Measurements from ENCODE around the gene ESRRB.

The ESRRB gene

DNA sequence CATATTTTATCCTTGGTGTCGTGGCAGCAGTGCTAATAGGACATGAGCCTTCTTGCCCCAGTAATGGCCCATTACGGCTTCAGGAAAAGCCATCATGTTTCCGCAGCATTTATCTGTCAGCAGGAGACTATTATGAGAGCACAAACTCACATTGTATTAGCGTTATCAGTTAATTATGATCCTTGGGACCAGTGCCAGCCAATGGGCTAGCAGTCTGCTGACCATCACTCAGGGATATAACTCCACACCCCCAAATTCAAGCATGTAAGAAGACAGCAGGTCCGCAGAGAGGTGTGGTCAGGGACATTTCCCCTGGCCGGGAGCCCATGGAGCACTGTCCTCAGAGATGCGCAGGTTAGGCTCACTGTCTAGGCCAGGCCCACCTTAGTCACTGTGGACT, 4.9 kb upstream of the ESRRB start:
- no peaks in the 10 kb centered on the region for H3K36me3 ChIP-seq (ENCODE audit: insufficient read depth, low read length)
- H3K9me2 ChIP-seq (replicated peaks; ENCODE audit: low read depth, low read length): no peaks in the 10 kb centered on the region
- no peak for TF ChIP-seq EZH2phosphoT487 (IDR thresholded peaks at IDR 0.05; ENCODE audit: borderline replicate concordance)
- TF ChIP-seq, protein P1, sequence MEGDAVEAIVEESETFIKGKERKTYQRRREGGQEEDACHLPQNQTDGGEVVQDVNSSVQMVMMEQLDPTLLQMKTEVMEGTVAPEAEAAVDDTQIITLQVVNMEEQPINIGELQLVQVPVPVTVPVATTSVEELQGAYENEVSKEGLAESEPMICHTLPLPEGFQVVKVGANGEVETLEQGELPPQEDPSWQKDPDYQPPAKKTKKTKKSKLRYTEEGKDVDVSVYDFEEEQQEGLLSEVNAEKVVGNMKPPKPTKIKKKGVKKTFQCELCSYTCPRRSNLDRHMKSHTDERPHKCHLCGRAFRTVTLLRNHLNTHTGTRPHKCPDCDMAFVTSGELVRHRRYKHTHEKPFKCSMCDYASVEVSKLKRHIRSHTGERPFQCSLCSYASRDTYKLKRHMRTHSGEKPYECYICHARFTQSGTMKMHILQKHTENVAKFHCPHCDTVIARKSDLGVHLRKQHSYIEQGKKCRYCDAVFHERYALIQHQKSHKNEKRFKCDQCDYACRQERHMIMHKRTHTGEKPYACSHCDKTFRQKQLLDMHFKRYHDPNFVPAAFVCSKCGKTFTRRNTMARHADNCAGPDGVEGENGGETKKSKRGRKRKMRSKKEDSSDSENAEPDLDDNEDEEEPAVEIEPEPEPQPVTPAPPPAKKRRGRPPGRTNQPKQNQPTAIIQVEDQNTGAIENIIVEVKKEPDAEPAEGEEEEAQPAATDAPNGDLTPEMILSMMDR (conservative IDR thresholded peaks at IDR 0.05; ENCODE audit: low read length): no peak
- H3K4me2 ChIP-seq (ENCODE audit: low read depth, low read length, poor library complexity, severe bottlenecking): no peak overlapping the region
- H2AFZ ChIP-seq (ENCODE audit: low read length): no peak overlapping the region
- H3K9ac ChIP-seq (ENCODE audit: low read depth, low read length, poor library complexity, severe bottlenecking): no peak overlapping the region
- no peaks in the 10 kb centered on the region for H3K27me3 ChIP-seq (ENCODE audit: insufficient read depth, low read length, poor library complexity, severe bottlenecking)
- no peaks in the 10 kb centered on the region for H3K9me3 ChIP-seq (ENCODE audit: insufficient read depth, low read depth, low read length)
- no peaks in the 10 kb centered on the region for H4K20me1 ChIP-seq (ENCODE audit: insufficient read depth, low read length, poor library complexity, severe bottlenecking)
- H3K4me3 ChIP-seq (ENCODE audit: low read length, poor library complexity, severe bottlenecking): no peak overlapping the region
- H3K4me1 ChIP-seq (ENCODE audit: insufficient read depth, low read length, poor library complexity, severe bottlenecking): no peaks in the 10 kb centered on the region
- H3K79me2 ChIP-seq (ENCODE audit: insufficient read depth, low read length): no peaks in the 10 kb centered on the region
- no peaks in the 10 kb centered on the region for H3F3A ChIP-seq (ENCODE audit: low read depth)

DNA sequence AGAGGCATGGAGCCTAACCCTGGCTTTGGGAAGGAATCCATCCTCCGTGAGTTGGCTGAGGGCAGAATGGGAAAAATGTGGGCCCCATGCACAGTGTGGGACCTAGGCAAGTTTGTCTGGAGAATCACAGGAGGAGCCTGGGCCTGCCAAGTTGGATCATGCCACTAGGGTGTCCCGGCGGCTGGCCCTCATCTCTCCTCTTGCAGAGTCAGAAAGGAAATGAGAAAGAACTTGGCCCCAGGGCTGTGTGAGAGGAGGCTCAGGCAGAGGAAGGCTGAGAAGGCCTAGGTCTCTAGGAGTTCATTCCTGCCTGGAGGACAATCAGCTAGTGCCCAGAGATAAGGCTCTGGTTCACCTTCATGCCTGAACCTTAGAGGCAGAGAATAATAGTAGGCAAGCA, 2.5 kb upstream of the ESRRB start:
- no peak for TF ChIP-seq EZH2phosphoT487 (IDR thresholded peaks at IDR 0.05; ENCODE audit: borderline replicate concordance)
- TF ChIP-seq, protein P1 (conservative IDR thresholded peaks at IDR 0.05; ENCODE audit: low read length): no peak
- Histone ChIP-seq H3K9me3 (ENCODE audit: insufficient read depth, low read depth, low read length) (no peaks in the 10 kb centered on the region), H3K27me3 (ENCODE audit: insufficient read depth, low read length, poor library complexity, severe bottlenecking) (no peaks in the 10 kb centered on the region), H3K36me3 (ENCODE audit: insufficient read depth, low read length) (no peaks in the 10 kb centered on the region), H3K9ac (ENCODE audit: low read depth, low read length, poor library complexity, severe bottlenecking) (no peak overlapping the region), H3K4me2 (ENCODE audit: low read depth, low read length, poor library complexity, severe bottlenecking) (no peak overlapping the region), H3K79me2 (ENCODE audit: insufficient read depth, low read length) (no peaks in the 10 kb centered on the region), H3F3A (ENCODE audit: low read depth) (no peaks in the 10 kb centered on the region), H3K4me1 (ENCODE audit: insufficient read depth, low read length, poor library complexity, severe bottlenecking) (no peaks in the 10 kb centered on the region), H2AFZ (ENCODE audit: low read length) (no peak overlapping the region), H3K4me3 (ENCODE audit: low read length, poor library complexity, severe bottlenecking) (no peak overlapping the region), H3K9me2 (replicated peaks; ENCODE audit: low read depth, low read length) (no peaks in the 10 kb centered on the region), H4K20me1 (ENCODE audit: insufficient read depth, low read length, poor library complexity, severe bottlenecking) (no peaks in the 10 kb centered on the region)

DNA sequence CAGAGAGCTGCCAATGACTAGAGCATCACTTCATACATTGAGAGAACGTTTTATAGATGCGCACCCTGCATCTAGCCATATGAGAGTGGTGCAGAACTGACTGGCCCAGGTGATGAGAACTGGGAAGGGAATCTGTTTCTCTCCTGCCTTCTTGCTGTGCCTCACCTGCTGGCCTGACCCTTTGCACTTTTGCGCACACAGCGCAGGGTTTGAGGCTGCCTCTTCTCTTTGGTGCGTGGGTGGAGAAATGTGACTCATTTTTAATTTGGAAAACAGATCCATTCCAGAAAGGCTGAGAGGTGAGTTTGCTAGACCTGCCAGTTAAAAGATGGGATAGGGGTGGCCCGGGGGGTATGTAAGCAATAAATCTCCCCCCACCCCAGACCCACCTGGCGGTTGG, 453 bp upstream of the ESRRB start:
- Histone ChIP-seq H3K79me2 (ENCODE audit: insufficient read depth, low read length) (no peaks in the 10 kb centered on the region), H3K4me3 (ENCODE audit: low read length, poor library complexity, severe bottlenecking) (no peak overlapping the region), H3K9me3 (ENCODE audit: insufficient read depth, low read depth, low read length) (no peaks in the 10 kb centered on the region), H3K4me1 (ENCODE audit: insufficient read depth, low read length, poor library complexity, severe bottlenecking) (no peaks in the 10 kb centered on the region), H2AFZ (ENCODE audit: low read length) (no peak overlapping the region), H3K36me3 (ENCODE audit: insufficient read depth, low read length) (no peaks in the 10 kb centered on the region), H4K20me1 (ENCODE audit: insufficient read depth, low read length, poor library complexity, severe bottlenecking) (no peaks in the 10 kb centered on the region), H3F3A (ENCODE audit: low read depth) (no peaks in the 10 kb centered on the region), H3K9me2 (replicated peaks; ENCODE audit: low read depth, low read length) (no peaks in the 10 kb centered on the region), H3K4me2 (ENCODE audit: low read depth, low read length, poor library complexity, severe bottlenecking) (no peak overlapping the region), H3K27me3 (ENCODE audit: insufficient read depth, low read length, poor library complexity, severe bottlenecking) (no peaks in the 10 kb centered on the region), H3K9ac (ENCODE audit: low read depth, low read length, poor library complexity, severe bottlenecking) (no peak overlapping the region)
- no peak for TF ChIP-seq EZH2phosphoT487 (IDR thresholded peaks at IDR 0.05; ENCODE audit: borderline replicate concordance)
- TF ChIP-seq, protein P1 (conservative IDR thresholded peaks at IDR 0.05; ENCODE audit: low read length): no peak
